Measurements from ENCODE around the gene CEACAM3.
A peak's percentile ranks its signal among the peaks of the same experiment; 100 is the strongest.

CEACAM3 gene

GRCh38 chr19:41811981-41812380, 15.6 kb downstream of the CEACAM3 start:
- TF ChIP-seq CEBPB (IDR thresholded peaks at IDR 0.05) (no peak), TCF12 (IDR thresholded peaks at IDR 0.05; ENCODE audit: low read depth) (no peak), TEAD4 (IDR thresholded peaks at IDR 0.05) (no peak), FOXM1 (IDR thresholded peaks at IDR 0.05; ENCODE audit: borderline replicate concordance, low read depth) (no peak), TAF1 (IDR thresholded peaks at IDR 0.05; ENCODE audit: low read depth) (no peak)

GRCh38 chr19:41813911-41814310, 17.5 kb downstream of the CEACAM3 start:
- TF ChIP-seq RAD21 (IDR thresholded peaks at IDR 0.05; ENCODE audit: low read depth) (no peak), YY1 (IDR thresholded peaks at IDR 0.05; ENCODE audit: low read depth) (no peak), MAX (IDR thresholded peaks at IDR 0.05) (no peak)

GRCh38 chr19:41815301-41815700, 18.9 kb downstream of the CEACAM3 start:
- no peak for TF ChIP-seq EGR1 (IDR thresholded peaks at IDR 0.05)
- TF ChIP-seq REST (IDR thresholded peaks at IDR 0.05; ENCODE audit: low read depth), result no peak
- no peak for TF ChIP-seq YY1 (IDR thresholded peaks at IDR 0.05; ENCODE audit: low read depth)
- no peak for TF ChIP-seq MAX (IDR thresholded peaks at IDR 0.05)
- TF ChIP-seq TAF1 (IDR thresholded peaks at IDR 0.05; ENCODE audit: low read depth), result no peak

GRCh38 chr19:41816761-41817160, 20.4 kb downstream of the CEACAM3 start:
- TF ChIP-seq RAD21 (IDR thresholded peaks at IDR 0.05; ENCODE audit: low read depth), result no peak
- TF ChIP-seq YY1 (IDR thresholded peaks at IDR 0.05; ENCODE audit: low read depth), result no peak
- TF ChIP-seq ZBTB7A (IDR thresholded peaks at IDR 0.05; ENCODE audit: low read depth), result no peak
- TF ChIP-seq USF1 (IDR thresholded peaks at IDR 0.05), result no peak

- TF ChIP-seq RAD21 (IDR thresholded peaks at IDR 0.05; ENCODE audit: low read depth) (peak; percentile 75), ZBTB7A (IDR thresholded peaks at IDR 0.05; ENCODE audit: low read depth) (no peak)
Measured at GRCh38 chr19:41821003-41821735, 24.8 kb downstream of the CEACAM3 start.

- TF ChIP-seq TAF1 (IDR thresholded peaks at IDR 0.05; ENCODE audit: low read depth) (no peak), YY1 (IDR thresholded peaks at IDR 0.05; ENCODE audit: low read depth) (no peak), TEAD4 (IDR thresholded peaks at IDR 0.05) (no peak), TCF12 (IDR thresholded peaks at IDR 0.05; ENCODE audit: low read depth) (no peak), RAD21 (IDR thresholded peaks at IDR 0.05; ENCODE audit: low read depth) (no peak), ZBTB7A (IDR thresholded peaks at IDR 0.05; ENCODE audit: low read depth) (no peak), REST (IDR thresholded peaks at IDR 0.05; ENCODE audit: low read depth) (no peak), CREB1 (IDR thresholded peaks at IDR 0.05; ENCODE audit: low read depth) (no peak), CEBPB (IDR thresholded peaks at IDR 0.05) (no peak), NFIC (IDR thresholded peaks at IDR 0.05) (no peak), FOXM1 (IDR thresholded peaks at IDR 0.05; ENCODE audit: borderline replicate concordance, low read depth) (no peak), USF1 (IDR thresholded peaks at IDR 0.05) (no peak)
Measured at GRCh38 chr19:41837981-41838708, 41.8 kb downstream of the CEACAM3 start.

GRCh38 chr19:41839211-41839610, 42.8 kb downstream of the CEACAM3 start:
- TF ChIP-seq EP300 (IDR thresholded peaks at IDR 0.05; ENCODE audit: borderline replicate concordance), result no peak
- no peak for TF ChIP-seq MAX (IDR thresholded peaks at IDR 0.05)
- no peak for TF ChIP-seq RAD21 (IDR thresholded peaks at IDR 0.05; ENCODE audit: low read depth)
- TF ChIP-seq EGR1 (IDR thresholded peaks at IDR 0.05), result no peak
- no peak for TF ChIP-seq TAF1 (IDR thresholded peaks at IDR 0.05; ENCODE audit: low read depth)
- no peak for TF ChIP-seq CREB1 (IDR thresholded peaks at IDR 0.05; ENCODE audit: low read depth)
- TF ChIP-seq USF1 (IDR thresholded peaks at IDR 0.05), result no peak

All from Ishikawa (cell line).